Transverse colon (tissue), 4 donors: Measurements from ENCODE around the gene SGMS2.

ENCODE experiments used
- EP300 ChIP-seq: sonication (generic); formaldehyde crosslinking; IDR thresholded peaks from one replicate; pipeline ENCODE4 v1.6.1; 2017; ENCODE audit warnings: antibody characterized with exemption, low read depth
- POLR2A ChIP-seq: fragments of 450-650 bp; IDR thresholded peaks from one replicate; pipeline ENCODE4 v1.6.1; 2016; ENCODE audit warnings: antibody characterized with exemption, mild to moderate bottlenecking, moderate library complexity
- POLR2AphosphoS5 ChIP-seq, 3 donors: sonication (generic); formaldehyde crosslinking; IDR thresholded peaks; one replicate each; pipeline ENCODE4 v1.6.1; 2016; ENCODE audit warnings: antibody characterized with exemption in 3 of 3
- TF ChIP-seq, protein P1 (sequence below), 5 experiments: fragments of 200-600 bp in 3 of 5; fragments of 450-650 bp in 2 of 5; sonication (generic) in 3 of 5; IDR thresholded peaks; 1 replicate in 2 of 5; 2 replicates in 3 of 5; pipeline ENCODE4 v1.5.1; 2016 to 2017; ENCODE audit warnings: antibody characterized with exemption in 5 of 5, inconsistent platforms in 3 of 5, mild to moderate bottlenecking in 2 of 5, moderate library complexity in 1 of 5

- TF ChIP-seq, protein P1, sequence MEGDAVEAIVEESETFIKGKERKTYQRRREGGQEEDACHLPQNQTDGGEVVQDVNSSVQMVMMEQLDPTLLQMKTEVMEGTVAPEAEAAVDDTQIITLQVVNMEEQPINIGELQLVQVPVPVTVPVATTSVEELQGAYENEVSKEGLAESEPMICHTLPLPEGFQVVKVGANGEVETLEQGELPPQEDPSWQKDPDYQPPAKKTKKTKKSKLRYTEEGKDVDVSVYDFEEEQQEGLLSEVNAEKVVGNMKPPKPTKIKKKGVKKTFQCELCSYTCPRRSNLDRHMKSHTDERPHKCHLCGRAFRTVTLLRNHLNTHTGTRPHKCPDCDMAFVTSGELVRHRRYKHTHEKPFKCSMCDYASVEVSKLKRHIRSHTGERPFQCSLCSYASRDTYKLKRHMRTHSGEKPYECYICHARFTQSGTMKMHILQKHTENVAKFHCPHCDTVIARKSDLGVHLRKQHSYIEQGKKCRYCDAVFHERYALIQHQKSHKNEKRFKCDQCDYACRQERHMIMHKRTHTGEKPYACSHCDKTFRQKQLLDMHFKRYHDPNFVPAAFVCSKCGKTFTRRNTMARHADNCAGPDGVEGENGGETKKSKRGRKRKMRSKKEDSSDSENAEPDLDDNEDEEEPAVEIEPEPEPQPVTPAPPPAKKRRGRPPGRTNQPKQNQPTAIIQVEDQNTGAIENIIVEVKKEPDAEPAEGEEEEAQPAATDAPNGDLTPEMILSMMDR (IDR thresholded peaks at IDR 0.05), result no peak
- TF ChIP-seq POLR2A, result no peak
- TF ChIP-seq EP300, result no peak
- no peak for TF ChIP-seq POLR2AphosphoS5 (IDR thresholded peaks at IDR 0.05)
Measured at GRCh38 chr4:107814758-107815157, 10.0 kb upstream of the SGMS2 start.
